ENCODE results near the gene PERCC1. TPM values are rescaled to one million over a fixed set of nuclear protein-coding genes. Genes with fewer than 3 reads are reported as not detected.
A peak's percentile ranks its signal among the peaks of the same experiment; 100 is the strongest.

Gene PERCC1
- total RNA-seq, 6 experiments from 2014 or later: not detected

- no peak overlapping the region for H3K27ac Mint-ChIP-seq
- H3K4me3 Mint-ChIP-seq: no peak overlapping the region
- no peaks in the 10 kb centered on the region for H3K36me3 Mint-ChIP-seq (ENCODE audit: low read depth)
These were observed 29.1 kb upstream of the PERCC1 start for GRCh38 chr16:1401758-1402154.

GRCh38 chr16:1403036-1403435, 27.8 kb upstream of the PERCC1 start:
- H3K27me3 Mint-ChIP-seq (ENCODE audit: insufficient read depth): no peaks in the 10 kb centered on the region
- no peak overlapping the region for H3K4me3 Mint-ChIP-seq
- H3K4me1 Mint-ChIP-seq (ENCODE audit: low read depth): no peaks in the 10 kb centered on the region
- TF ChIP-seq, protein P1, sequence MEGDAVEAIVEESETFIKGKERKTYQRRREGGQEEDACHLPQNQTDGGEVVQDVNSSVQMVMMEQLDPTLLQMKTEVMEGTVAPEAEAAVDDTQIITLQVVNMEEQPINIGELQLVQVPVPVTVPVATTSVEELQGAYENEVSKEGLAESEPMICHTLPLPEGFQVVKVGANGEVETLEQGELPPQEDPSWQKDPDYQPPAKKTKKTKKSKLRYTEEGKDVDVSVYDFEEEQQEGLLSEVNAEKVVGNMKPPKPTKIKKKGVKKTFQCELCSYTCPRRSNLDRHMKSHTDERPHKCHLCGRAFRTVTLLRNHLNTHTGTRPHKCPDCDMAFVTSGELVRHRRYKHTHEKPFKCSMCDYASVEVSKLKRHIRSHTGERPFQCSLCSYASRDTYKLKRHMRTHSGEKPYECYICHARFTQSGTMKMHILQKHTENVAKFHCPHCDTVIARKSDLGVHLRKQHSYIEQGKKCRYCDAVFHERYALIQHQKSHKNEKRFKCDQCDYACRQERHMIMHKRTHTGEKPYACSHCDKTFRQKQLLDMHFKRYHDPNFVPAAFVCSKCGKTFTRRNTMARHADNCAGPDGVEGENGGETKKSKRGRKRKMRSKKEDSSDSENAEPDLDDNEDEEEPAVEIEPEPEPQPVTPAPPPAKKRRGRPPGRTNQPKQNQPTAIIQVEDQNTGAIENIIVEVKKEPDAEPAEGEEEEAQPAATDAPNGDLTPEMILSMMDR (IDR thresholded peaks at IDR 0.05): no peak
- DNase-seq: no peak
- no peak overlapping the region for H3K27ac Mint-ChIP-seq
- no peaks in the 10 kb centered on the region for H3K9me3 Mint-ChIP-seq
- no peaks in the 10 kb centered on the region for H3K36me3 Mint-ChIP-seq (ENCODE audit: low read depth)

More at GRCh38 chr16:1401758-1402154, 29.1 kb upstream of the PERCC1 start:
- no peaks in the 10 kb centered on the region for H3K9me3 Mint-ChIP-seq
- no peaks in the 10 kb centered on the region for H3K27me3 Mint-ChIP-seq (ENCODE audit: insufficient read depth)
- no peak for DNase-seq
- TF ChIP-seq, protein P1 (IDR thresholded peaks at IDR 0.05): no peak
- no peaks in the 10 kb centered on the region for H3K4me1 Mint-ChIP-seq (ENCODE audit: low read depth)

- Mint-ChIP-seq H3K27ac (no peak overlapping the region), H3K27me3 (ENCODE audit: insufficient read depth) (no peaks in the 10 kb centered on the region), H3K4me1 (ENCODE audit: low read depth) (no peaks in the 10 kb centered on the region), H3K4me3 (no peak overlapping the region), H3K36me3 (ENCODE audit: low read depth) (no peaks in the 10 kb centered on the region), H3K9me3 (no peaks in the 10 kb centered on the region)
- DNase-seq: no peak
- TF ChIP-seq, protein P1 (IDR thresholded peaks at IDR 0.05): no peak
These were observed 27.1 kb upstream of the PERCC1 start for GRCh38 chr16:1403733-1404132.

- Mint-ChIP-seq H3K4me1 (ENCODE audit: low read depth) (no peaks in the 10 kb centered on the region), H3K27ac (peak overlapping the region; percentile 84), H3K27me3 (ENCODE audit: insufficient read depth) (no peaks in the 10 kb centered on the region; the same call in 1 of the 2 replicates), H3K9me3 (no peaks in the 10 kb centered on the region), H3K4me3 (peak overlapping the region; percentile 89), H3K36me3 (ENCODE audit: low read depth) (no peaks in the 10 kb centered on the region)
- DNase-seq: no peak
- TF ChIP-seq, protein P1 (IDR thresholded peaks at IDR 0.05): no peak
These were observed 23.1 kb upstream of the PERCC1 start for GRCh38 chr16:1407753-1408152.

- H3K4me1 Mint-ChIP-seq (ENCODE audit: low read depth): no peaks in the 10 kb centered on the region
- H3K27ac Mint-ChIP-seq: peak overlapping the region; percentile 21; the same call in 1 of the 2 replicates
- H3K4me3 Mint-ChIP-seq: peak overlapping the region; percentile 89
- TF ChIP-seq, protein P1 (IDR thresholded peaks at IDR 0.05): no peak
- H3K9me3 Mint-ChIP-seq: no peaks in the 10 kb centered on the region
- H3K27me3 Mint-ChIP-seq (ENCODE audit: insufficient read depth): no peaks in the 10 kb centered on the region; the same call in 1 of the 2 replicates
- no peaks in the 10 kb centered on the region for H3K36me3 Mint-ChIP-seq (ENCODE audit: low read depth)
- DNase-seq: peak; percentile 82
These were observed 22.6 kb upstream of the PERCC1 start for GRCh38 chr16:1408171-1408837.
